GM23248 (cell line): ENCODE measurements around the gene ZHX3. TPM values are rescaled to one million over a fixed set of nuclear protein-coding genes. Genes with fewer than 3 reads are reported as not detected.

Experiments used
- DNase-seq: peaks from one replicate; pipeline ENCODE4 v3.0.0-alpha.2; 2015
- H2AFZ ChIP-seq: fragments of 200-600 bp; sonication (generic); 2 replicates; pipeline ENCODE4 v1.6.1; 2016; ENCODE audit warnings: antibody characterized with exemption
- H3F3A ChIP-seq: fragments of 200-600 bp; sonication (generic); 2 replicates; pipeline ENCODE4 v1.6.1; 2016; ENCODE audit warnings: mild to moderate bottlenecking, antibody characterized with exemption, mixed run types; ENCODE audit not compliant: insufficient read depth
- H3K27ac ChIP-seq: fragments of 200-600 bp; sonication (generic); 2 replicates; pipeline ENCODE4 v1.5.1; 2016; ENCODE audit warnings: mild to moderate bottlenecking
- H3K27me3 ChIP-seq: fragments of 200-600 bp; sonication (generic); replicated peaks from 2 replicates; pipeline ENCODE4 v1.6.1; 2016; ENCODE audit warnings: mild to moderate bottlenecking; ENCODE audit not compliant: insufficient read depth
- H3K36me3 ChIP-seq: fragments of 200-600 bp; sonication (generic); 2 replicates; pipeline ENCODE4 v1.6.1; 2016; ENCODE audit warnings: low read depth, mild to moderate bottlenecking
- H3K4me1 ChIP-seq: fragments of 200-600 bp; sonication (generic); 2 replicates; pipeline ENCODE4 v1.6.1; 2016; ENCODE audit warnings: mild to moderate bottlenecking; ENCODE audit not compliant: insufficient read depth
- H3K4me2 ChIP-seq: fragments of 200-600 bp; sonication (generic); one replicate; pipeline ENCODE4 v1.6.1; 2016; ENCODE audit warnings: mild to moderate bottlenecking; ENCODE audit not compliant: unreplicated experiment
- H3K4me3 ChIP-seq: fragments of 200-600 bp; sonication (generic); 2 replicates; pipeline ENCODE4 v1.5.1; 2016; ENCODE audit warnings: mild to moderate bottlenecking
- H3K79me2 ChIP-seq: fragments of 200-600 bp; sonication (generic); 2 replicates; pipeline ENCODE4 v1.6.1; 2016; ENCODE audit warnings: mild to moderate bottlenecking; ENCODE audit not compliant: insufficient read depth
- H3K9ac ChIP-seq: fragments of 200-600 bp; sonication (generic); 2 replicates; pipeline ENCODE4 v1.6.1; 2016; ENCODE audit warnings: mild to moderate bottlenecking
- H3K9me2 ChIP-seq: fragments of 200-600 bp; sonication (generic); 2 replicates; pipeline ENCODE4 v1.6.1; 2016; ENCODE audit warnings: mixed run types, mild to moderate bottlenecking, moderate library complexity; ENCODE audit not compliant: insufficient read depth
- H3K9me3 ChIP-seq: fragments of 200-600 bp; sonication (generic); one replicate; pipeline ENCODE4 v1.6.1; 2017; ENCODE audit warnings: low read depth
- H4K20me1 ChIP-seq: fragments of 200-600 bp; sonication (generic); 2 replicates; pipeline ENCODE4 v1.6.0; 2016; ENCODE audit not compliant: insufficient read depth
- EZH2 ChIP-seq: fragments of 200-600 bp; sonication (generic); IDR thresholded peaks from 2 replicates; pipeline ENCODE4 v1.6.1; 2018; ENCODE audit warnings: antibody characterized with exemption, mild to moderate bottlenecking; ENCODE audit not compliant: insufficient read depth, poor library complexity, severe bottlenecking
- EZH2phosphoT487 ChIP-seq: fragments of 200-600 bp; sonication (generic); IDR thresholded peaks from 2 replicates; pipeline ENCODE4 v1.6.1; 2018; ENCODE audit warnings: antibody characterized with exemption, moderate library complexity, mild to moderate bottlenecking, low read depth; ENCODE audit not compliant: insufficient read depth
- WGBS, 2 experiments: methylation state at CpG; one replicate each; pipeline ENCODE4 v1.1.6; 2015 to 2017; ENCODE audit warnings: low lambda C conversion rate in 2 of 2, low coverage in 1 of 2; ENCODE audit errors: missing lambda C conversion rate in 2 of 2; 5-methylcytosine and 5-hydroxymethylcytosine counted together
- in situ Hi-C: fragments of 300-500 bp; cut with MboI; formaldehyde crosslinking; loops from 2 replicates; pipeline ENCODE4 v1.15.0; 2020
- polyA plus RNA-seq: library from polyadenylated mRNA; unstranded; fragments of >200 nt; fragmentation: Nextera tagmentation; extraction: Ambion mirVana; gene quantifications from 2 replicates; pipeline ENCODE4 v1.2.1, GENCODE V29; 2016
- total RNA-seq: library from RNA; depleted of rRNA; stranded (reverse); fragments of >200 nt; shearing (Covaris generic); gene quantifications from 2 replicates; pipeline ENCODE4 v1.2.3, GENCODE V29; 2014

The ZHX3 gene
- total and polyA plus RNA-seq, 2 experiments from 2014 or later: 9.8 to 38.5 TPM

GRCh38 chr20:41214666-41215065 lies 102.9 kb downstream of the ZHX3 start:
- Histone ChIP-seq H3K27ac (no peak overlapping the region), H4K20me1 (no peaks in the 10 kb centered on the region; the same call in 1 of the 2 replicates), H3K79me2 (peaks cover 91% of the 10 kb centered on the region)

GRCh38 chr20:41214202-41214601 lies 103.3 kb downstream of the ZHX3 start:
- H3K79me2 ChIP-seq: peaks cover 91% of the 10 kb centered on the region
- no peak overlapping the region for H2AFZ ChIP-seq
- no peak for DNase-seq
- H3K9me2 ChIP-seq: no peaks in the 10 kb centered on the region
- 99 to 100% methylated on average over 3 of the region's 3 CpGs for WGBS, 2 experiments
- peaks cover 32% of the 10 kb centered on the region; the same call in 1 of the 2 replicates for H3F3A ChIP-seq
- in situ Hi-C loops: no loop called here
- peaks cover 25% of the 10 kb centered on the region for H3K4me1 ChIP-seq
- H3K9ac ChIP-seq: no peak overlapping the region
- no peaks in the 10 kb centered on the region for H3K36me3 ChIP-seq
- H3K27me3 ChIP-seq: no peaks in the 10 kb centered on the region
- TF ChIP-seq EZH2 (no peak), EZH2phosphoT487 (no peak)
- H3K4me3 ChIP-seq: no peak overlapping the region
- no peak overlapping the region for H3K4me2 ChIP-seq
- no peak overlapping the region for H3K27ac ChIP-seq
- no peaks in the 10 kb centered on the region for H3K9me3 ChIP-seq
- H4K20me1 ChIP-seq: no peaks in the 10 kb centered on the region; the same call in 1 of the 2 replicates

More at GRCh38 chr20:41214666-41215065, 102.9 kb downstream of the ZHX3 start:
- Histone ChIP-seq H3K4me3 (no peak overlapping the region), H3K9me2 (no peaks in the 10 kb centered on the region), H3K9me3 (no peaks in the 10 kb centered on the region), H3K4me1 (peaks cover 26% of the 10 kb centered on the region), H2AFZ (no peak overlapping the region), H3K27me3 (no peaks in the 10 kb centered on the region), H3K4me2 (no peak overlapping the region), H3K36me3 (no peaks in the 10 kb centered on the region), H3K9ac (no peak overlapping the region), H3F3A (peaks cover 37% of the 10 kb centered on the region; the same call in 1 of the 2 replicates)
- in situ Hi-C loops: no loop called here
- no peak for DNase-seq
- 97 to 99% methylated on average over 3 of the region's 3 CpGs for WGBS, 2 experiments
- TF ChIP-seq EZH2phosphoT487 (no peak), EZH2 (no peak)

GRCh38 chr20:41213150-41213820 lies 104.2 kb downstream of the ZHX3 start:
- Histone ChIP-seq H3K36me3 (no peaks in the 10 kb centered on the region), H3K4me2 (peak overlapping the region; percentile 41), H3K4me3 (no peak overlapping the region), H3K27ac (no peak overlapping the region), H3F3A (peaks cover 26% of the 10 kb centered on the region; the same call in 1 of the 2 replicates), H3K9me3 (no peaks in the 10 kb centered on the region), H3K79me2 (peaks cover 96% of the 10 kb centered on the region), H3K9me2 (no peaks in the 10 kb centered on the region), H3K4me1 (peaks cover 16% of the 10 kb centered on the region), H3K9ac (no peak overlapping the region), H4K20me1 (no peaks in the 10 kb centered on the region; the same call in 1 of the 2 replicates), H2AFZ (no peak overlapping the region), H3K27me3 (no peaks in the 10 kb centered on the region)
- 52 to 64% methylated on average over 1 of the region's 1 CpG for WGBS, 2 experiments
- no peak for TF ChIP-seq EZH2phosphoT487
- in situ Hi-C loops: no loop called here
- DNase-seq: peak; percentile 64

- Histone ChIP-seq H3K9me2 (no peaks in the 10 kb centered on the region), H3K27me3 (no peaks in the 10 kb centered on the region), H3K36me3 (no peaks in the 10 kb centered on the region; the same call in 1 of the 2 replicates), H3K4me2 (no peak overlapping the region), H3F3A (no peaks in the 10 kb centered on the region), H3K4me1 (no peaks in the 10 kb centered on the region), H4K20me1 (no peaks in the 10 kb centered on the region), H3K27ac (no peak overlapping the region), H2AFZ (no peak overlapping the region), H3K79me2 (peaks cover 95% of the 10 kb centered on the region), H3K4me3 (no peak overlapping the region), H3K9me3 (no peaks in the 10 kb centered on the region), H3K9ac (no peak overlapping the region)
- in situ Hi-C loops: no loop called here
- no peak for DNase-seq
- 88 to 90% methylated on average over 10 to 11 of the region's 11 CpGs for WGBS, 2 experiments
- no peak for TF ChIP-seq EZH2phosphoT487
- TF ChIP-seq EZH2: no peak
These were observed 112.2 kb downstream of the ZHX3 start for GRCh38 chr20:41205313-41205712.
